H9 (cell line): ENCODE measurements around the gene NOCT. TPM values are rescaled to one million over a fixed set of nuclear protein-coding genes. Genes with fewer than 3 reads are reported as not detected.

Source experiments
- DNase-seq: peaks from one replicate; pipeline ENCODE4 v3.0.0-alpha.2; 2017
- H2AFZ ChIP-seq: one replicate; pipeline ENCODE4 v1.6.1; 2013; ENCODE audit warnings: mild to moderate bottlenecking, low read length, control low read depth, moderate library complexity
- H2AK5ac ChIP-seq: 2 replicates; pipeline ENCODE4 v1.6.1; 2013; ENCODE audit warnings: low read length, control low read depth, mixed read lengths; ENCODE audit not compliant: insufficient read length
- H2BK120ac ChIP-seq: one replicate; pipeline ENCODE4 v1.6.1; 2013; ENCODE audit warnings: low read depth, mild to moderate bottlenecking, low read length, control low read depth, inconsistent platforms; ENCODE audit not compliant: poor library complexity, severe bottlenecking
- H2BK12ac ChIP-seq: 2 replicates; pipeline ENCODE4 v1.6.1; 2013; ENCODE audit warnings: low read length, control low read depth, mixed read lengths, low read depth; ENCODE audit not compliant: insufficient read length
- H2BK15ac ChIP-seq: 2 replicates; pipeline ENCODE4 v1.6.1; 2013; ENCODE audit warnings: low read depth, low read length, control low read depth
- H2BK20ac ChIP-seq: one replicate; pipeline ENCODE4 v1.6.1; 2013; ENCODE audit warnings: low read depth, mild to moderate bottlenecking, low read length, control low read depth, inconsistent platforms; ENCODE audit not compliant: poor library complexity, severe bottlenecking
- H2BK5ac ChIP-seq: 2 replicates; pipeline ENCODE4 v1.6.1; 2013; ENCODE audit warnings: low read length, control low read depth, mixed read lengths; ENCODE audit not compliant: insufficient read length
- H3K14ac ChIP-seq: 2 replicates; pipeline ENCODE4 v1.6.1; 2013; ENCODE audit warnings: low read length, control low read depth; ENCODE audit not compliant: insufficient read depth
- H3K18ac ChIP-seq: 2 replicates; pipeline ENCODE4 v1.6.1; 2013; ENCODE audit warnings: low read depth, mild to moderate bottlenecking, mixed read lengths, low read length, control low read depth; ENCODE audit not compliant: insufficient read length
- H3K23ac ChIP-seq: 2 replicates; pipeline ENCODE4 v1.6.1; 2013; ENCODE audit warnings: low read length, control low read depth, mixed read lengths, low read depth; ENCODE audit not compliant: insufficient read length
- H3K23me2 ChIP-seq: 2 replicates; pipeline ENCODE4 v1.6.1; 2013; ENCODE audit warnings: low read depth, mild to moderate bottlenecking, mixed read lengths, low read length, control low read depth; ENCODE audit not compliant: insufficient read length, poor library complexity, severe bottlenecking
- H3K27ac ChIP-seq: 2 replicates; pipeline ENCODE4 v1.5.1; 2013; ENCODE audit warnings: low read length, control low read depth, mixed read lengths, low read depth; ENCODE audit not compliant: insufficient read length
- H3K27me3 ChIP-seq: 2 replicates; pipeline ENCODE4 v1.6.1; 2013; ENCODE audit warnings: low read length, control low read depth, inconsistent platforms; ENCODE audit not compliant: insufficient read depth
- H3K4ac ChIP-seq: 2 replicates; pipeline ENCODE4 v1.6.1; 2013; ENCODE audit warnings: low read depth, mild to moderate bottlenecking, control low read depth, inconsistent platforms, low read length, moderate library complexity
- H3K4me1 ChIP-seq: 2 replicates; pipeline ENCODE4 v1.6.1; 2013; ENCODE audit warnings: low read length, control low read depth, inconsistent platforms; ENCODE audit not compliant: insufficient read depth
- H3K4me2 ChIP-seq: 2 replicates; pipeline ENCODE4 v1.6.1; 2013; ENCODE audit warnings: low read length, control low read depth, mixed read lengths; ENCODE audit not compliant: insufficient read length, insufficient read depth
- H3K56ac ChIP-seq: 2 replicates; pipeline ENCODE4 v1.6.1; 2013; ENCODE audit warnings: low read depth, mild to moderate bottlenecking, mixed read lengths, low read length, control low read depth; ENCODE audit not compliant: insufficient read length
- H3K79me1 ChIP-seq: 2 replicates; pipeline ENCODE4 v1.6.1; 2013; ENCODE audit warnings: low read depth, mild to moderate bottlenecking, moderate library complexity, low read length, control low read depth, inconsistent platforms; ENCODE audit not compliant: insufficient read depth, poor library complexity, severe bottlenecking
- H3K79me2 ChIP-seq: 2 replicates; pipeline ENCODE4 v1.6.1; 2013; ENCODE audit warnings: low read length, control low read depth, inconsistent platforms; ENCODE audit not compliant: insufficient read depth
- H3K9ac ChIP-seq: 2 replicates; pipeline ENCODE4 v1.6.1; 2013; ENCODE audit warnings: low read length, control low read depth, mixed read lengths; ENCODE audit not compliant: insufficient read length; ENCODE audit errors: extremely low read depth
- H3K9me3 ChIP-seq: one replicate; pipeline ENCODE4 v1.6.1; 2013; ENCODE audit warnings: low read depth, low read length, inconsistent platforms; ENCODE audit not compliant: control insufficient read depth
- H3T11ph ChIP-seq: one replicate; pipeline ENCODE4 v1.6.1; 2013; ENCODE audit warnings: mild to moderate bottlenecking, low read length, control low read depth, inconsistent platforms
- H4K20me1 ChIP-seq: one replicate; pipeline ENCODE4 v1.6.1; 2013; ENCODE audit not compliant: control insufficient read depth, insufficient read length, insufficient read depth
- H4K5ac ChIP-seq: 2 replicates; pipeline ENCODE4 v1.6.1; 2013; ENCODE audit warnings: low read depth, mild to moderate bottlenecking, mixed read lengths, low read length, control low read depth; ENCODE audit not compliant: insufficient read length
- H4K8ac ChIP-seq: replicated peaks from 2 replicates; pipeline ENCODE4 v1.6.1; 2013; ENCODE audit warnings: low read length, control low read depth, mixed read lengths, low read depth; ENCODE audit not compliant: insufficient read length
- H4K91ac ChIP-seq: 2 replicates; pipeline ENCODE4 v1.6.1; 2013; ENCODE audit warnings: low read depth, mild to moderate bottlenecking, moderate library complexity, mixed read lengths, low read length, control low read depth; ENCODE audit not compliant: insufficient read length
- H3K27ac Mint-ChIP-seq, 3 experiments: 2 replicates in 2 of 3; 3 replicates in 1 of 3; pipeline ENCODE4 v1.8.0; 2020 to 2021; ENCODE audit warnings: mixed read lengths in 3 of 3, mild to moderate bottlenecking in 1 of 3, moderate library complexity in 1 of 3
- H3K27me3 Mint-ChIP-seq: 2 replicates; pipeline ENCODE4 v1.8.0; 2021; ENCODE audit warnings: low read depth, mild to moderate bottlenecking, moderate library complexity, mixed read lengths
- H3K36me3 Mint-ChIP-seq, 3 experiments: 2 replicates in 2 of 3; 3 replicates in 1 of 3; pipeline ENCODE4 v1.8.0; 2020 to 2021; ENCODE audit warnings: low read depth in 3 of 3, mixed read lengths in 3 of 3; ENCODE audit not compliant: insufficient read depth in 1 of 3
- H3K4me1 Mint-ChIP-seq, 2 experiments: 2 replicates each; pipeline ENCODE4 v1.8.0; 2020; ENCODE audit warnings: mixed read lengths in 2 of 2
- H3K4me3 Mint-ChIP-seq, 2 experiments: 2 replicates in 1 of 2; 3 replicates in 1 of 2; pipeline ENCODE4 v1.8.0; 2020 to 2021; ENCODE audit warnings: mild to moderate bottlenecking in 2 of 2, mixed read lengths in 2 of 2, moderate library complexity in 1 of 2
- H3K9me3 Mint-ChIP-seq, 2 experiments: 2 replicates in 1 of 2; 3 replicates in 1 of 2; pipeline ENCODE4 v1.8.0; 2020; ENCODE audit warnings: mild to moderate bottlenecking in 2 of 2, mixed read lengths in 2 of 2, moderate library complexity in 1 of 2
- WGBS: extraction: QIAGEN DNeasy Blood & Tissue Kit; methylation state at CpG from one replicate; pipeline ENCODE4 v1.1.7; 2013; ENCODE audit warnings: missing lambda C conversion rate, low lambda C conversion rate, mixed read lengths; ENCODE audit not compliant: insufficient read length; ENCODE audit errors: extremely low coverage; 5-methylcytosine and 5-hydroxymethylcytosine counted together
- total RNA-seq: library from RNA; stranded (reverse); gene quantifications from 2 replicates; pipeline ENCODE4 v1.2.1, GENCODE V29; 2021
- TF ChIP-seq, protein P1 (sequence below): fragments of 200-600 bp; sonication (generic); conservative IDR thresholded peaks from 3 replicates; pipeline ENCODE4 v1.8.0; 2021; ENCODE audit warnings: antibody characterized with exemption, mild to moderate bottlenecking

NOCT gene
- total RNA-seq, 1 experiment from 2014 or later: 37.3 TPM

DNA sequence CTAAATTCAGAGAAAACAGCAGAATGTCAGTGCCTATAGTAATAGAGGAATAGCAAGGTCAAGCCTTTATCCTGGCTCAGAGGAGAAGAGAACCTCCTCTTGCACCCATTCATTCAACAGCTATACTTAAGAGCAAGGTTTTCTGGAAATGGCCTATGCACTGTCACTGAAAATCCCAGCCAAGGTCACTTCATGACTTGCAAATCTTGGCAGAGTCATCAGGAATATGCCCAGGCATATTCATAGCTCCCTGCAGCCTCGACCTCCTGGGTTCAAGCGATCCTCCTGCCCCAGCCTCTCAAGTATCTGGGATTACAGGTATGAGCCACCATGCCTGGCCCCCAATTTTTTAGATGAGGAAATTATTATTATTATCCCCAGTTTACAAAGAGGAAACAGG lies 35.8 kb upstream of the NOCT start:
- Mint-ChIP-seq H3K36me3 (no peaks in the 10 kb centered on the region; a peak in 1 of 7 replicates), H3K9me3 (no peaks in the 10 kb centered on the region), H3K27ac (no peak overlapping the region), H3K27me3 (no peaks in the 10 kb centered on the region), H3K4me3 (no peak overlapping the region), H3K4me1 (peaks cover 34 to 49% of the 10 kb centered on the region in 2 experiments)
- no peaks in the 10 kb centered on the region for H3K79me1 ChIP-seq
- no peak overlapping the region for H2BK20ac ChIP-seq
- no peak overlapping the region for H3K4ac ChIP-seq
- H3K4me2 ChIP-seq: no peak overlapping the region
- H3K27me3 ChIP-seq: no peaks in the 10 kb centered on the region
- no peaks in the 10 kb centered on the region for H3K4me1 ChIP-seq
- H3K14ac ChIP-seq: no peak overlapping the region
- H3K9me3 ChIP-seq: no peaks in the 10 kb centered on the region
- H3K56ac ChIP-seq: no peak overlapping the region
- H4K5ac ChIP-seq: no peak overlapping the region
- WGBS: no CpG with 5 or more reads among the region's 2 CpGs
- H3K79me2 ChIP-seq: no peaks in the 10 kb centered on the region
- no peak overlapping the region for H4K8ac ChIP-seq
- H3K27ac ChIP-seq: no peak overlapping the region
- no peak overlapping the region for H3K18ac ChIP-seq
- DNase-seq: no peak
- H3K23me2 ChIP-seq: no peaks in the 10 kb centered on the region
- H4K20me1 ChIP-seq: no peaks in the 10 kb centered on the region
- no peak overlapping the region for H2AFZ ChIP-seq
- H2BK15ac ChIP-seq: no peak overlapping the region
- no peak overlapping the region for H3T11ph ChIP-seq
- H4K91ac ChIP-seq: no peak overlapping the region
- H2BK5ac ChIP-seq: no peak overlapping the region
- no peak overlapping the region for H2BK12ac ChIP-seq
- no peak overlapping the region for H3K23ac ChIP-seq
- TF ChIP-seq, protein P1, sequence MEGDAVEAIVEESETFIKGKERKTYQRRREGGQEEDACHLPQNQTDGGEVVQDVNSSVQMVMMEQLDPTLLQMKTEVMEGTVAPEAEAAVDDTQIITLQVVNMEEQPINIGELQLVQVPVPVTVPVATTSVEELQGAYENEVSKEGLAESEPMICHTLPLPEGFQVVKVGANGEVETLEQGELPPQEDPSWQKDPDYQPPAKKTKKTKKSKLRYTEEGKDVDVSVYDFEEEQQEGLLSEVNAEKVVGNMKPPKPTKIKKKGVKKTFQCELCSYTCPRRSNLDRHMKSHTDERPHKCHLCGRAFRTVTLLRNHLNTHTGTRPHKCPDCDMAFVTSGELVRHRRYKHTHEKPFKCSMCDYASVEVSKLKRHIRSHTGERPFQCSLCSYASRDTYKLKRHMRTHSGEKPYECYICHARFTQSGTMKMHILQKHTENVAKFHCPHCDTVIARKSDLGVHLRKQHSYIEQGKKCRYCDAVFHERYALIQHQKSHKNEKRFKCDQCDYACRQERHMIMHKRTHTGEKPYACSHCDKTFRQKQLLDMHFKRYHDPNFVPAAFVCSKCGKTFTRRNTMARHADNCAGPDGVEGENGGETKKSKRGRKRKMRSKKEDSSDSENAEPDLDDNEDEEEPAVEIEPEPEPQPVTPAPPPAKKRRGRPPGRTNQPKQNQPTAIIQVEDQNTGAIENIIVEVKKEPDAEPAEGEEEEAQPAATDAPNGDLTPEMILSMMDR: no peak
- no peak overlapping the region for H3K9ac ChIP-seq
- no peak overlapping the region for H2BK120ac ChIP-seq
- no peak overlapping the region for H2AK5ac ChIP-seq
